Embryonic facial prominence (tissue), 1 donor: ENCODE measurements around the gene ILKAP.

Experiments used
- DNase-seq: peaks from one replicate; pipeline ENCODE4 v3.0.0-alpha.2; 2016; ENCODE audit errors: extremely low spot score

Gene ILKAP

GRCh38 chr2:238137885-238138284 is 65.6 kb downstream of the ILKAP start:
- no peak for DNase-seq

- no peak for DNase-seq
These were observed 66.5 kb downstream of the ILKAP start for GRCh38 chr2:238136820-238137537.

- no peak for DNase-seq
These were observed 67.8 kb downstream of the ILKAP start for GRCh38 chr2:238135601-238136150.

- DNase-seq, result no peak
These were observed 69.1 kb downstream of the ILKAP start for GRCh38 chr2:238134393-238134785.

GRCh38 chr2:238133499-238134392 is 69.7 kb downstream of the ILKAP start:
- DNase-seq, result no peak

GRCh38 chr2:238132463-238133450 is 70.7 kb downstream of the ILKAP start:
- no peak for DNase-seq

GRCh38 chr2:238131761-238132462 is 71.6 kb downstream of the ILKAP start:
- no peak for DNase-seq

GRCh38 chr2:238130696-238131628 is 72.5 kb downstream of the ILKAP start:
- no peak for DNase-seq

- DNase-seq, result no peak
These were observed 73.3 kb downstream of the ILKAP start for GRCh38 chr2:238130111-238130695.

GRCh38 chr2:238129166-238130010 is 74.1 kb downstream of the ILKAP start:
- no peak for DNase-seq

- DNase-seq, result no peak
These were observed 74.9 kb downstream of the ILKAP start for GRCh38 chr2:238128534-238129001.

GRCh38 chr2:238128061-238128440 is 75.4 kb downstream of the ILKAP start:
- no peak for DNase-seq

GRCh38 chr2:238127165-238128060 is 76.1 kb downstream of the ILKAP start:
- DNase-seq, result peak; percentile 27

- no peak for DNase-seq
These were observed 76.7 kb downstream of the ILKAP start for GRCh38 chr2:238126775-238127164.

GRCh38 chr2:238126338-238126737 is 77.2 kb downstream of the ILKAP start:
- no peak for DNase-seq

GRCh38 chr2:238125127-238125885 is 78.2 kb downstream of the ILKAP start:
- no peak for DNase-seq
